HG02870 (cell line): ENCODE results near the gene SNAP25.

Experiments
- ATAC-seq: cut with Tn5 transposase; IDR thresholded peaks from one replicate; pipeline ENCODE4 v1.9.1; 2021; ENCODE audit warnings: mild to moderate bottlenecking, moderate library complexity; ENCODE audit not compliant: unreplicated experiment

Gene SNAP25

DNA sequence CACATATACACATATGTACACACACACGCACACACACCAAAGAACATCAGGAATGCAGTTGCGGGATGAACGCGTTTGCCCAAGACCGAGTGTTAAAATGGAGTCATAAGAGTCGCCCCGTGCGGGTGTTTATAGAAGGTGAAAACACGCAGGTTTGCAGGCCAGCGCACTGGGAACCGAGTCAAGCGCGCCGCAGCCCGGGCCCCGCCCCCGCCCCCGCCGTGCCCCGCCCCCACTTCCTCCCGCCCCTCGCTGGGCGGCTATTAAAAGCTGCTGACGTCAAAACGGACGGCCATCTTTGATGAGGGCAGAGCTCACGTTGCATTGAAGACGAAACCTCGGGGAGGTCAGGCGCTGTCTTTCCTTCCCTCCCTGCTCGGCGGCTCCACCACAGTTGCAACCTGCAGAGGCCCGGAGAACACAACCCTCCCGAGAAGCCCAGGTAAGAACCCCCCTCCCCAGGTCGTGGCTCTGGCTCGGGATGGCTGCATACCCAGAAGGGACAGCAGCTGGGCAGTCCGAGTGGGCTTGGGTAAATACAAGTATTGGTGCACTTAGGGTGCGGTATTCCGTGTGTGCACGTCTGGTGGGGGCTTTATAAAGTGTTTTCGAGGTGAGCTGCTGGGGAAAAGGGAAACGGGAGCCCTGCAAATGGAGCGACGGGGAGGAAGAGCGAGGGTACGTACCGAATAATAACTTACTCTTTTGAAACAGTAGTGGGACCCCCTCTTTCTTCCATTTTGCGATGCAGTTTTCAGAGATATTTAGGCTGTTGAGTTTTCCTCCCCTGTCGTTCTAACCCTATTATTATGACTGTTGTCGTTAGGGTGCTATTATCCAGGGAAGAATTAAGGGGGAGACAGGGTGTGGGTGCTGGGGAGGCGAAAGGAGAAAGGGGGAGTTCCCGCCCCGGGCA lies at the start of gene SNAP25:
Gene SNAP25 (plus strand): TSS at position 295 of the 916 bp plus-strand sequence. CDS start 56,662 bp downstream, outside the sequence.
- ATAC-seq, result no peak

- ATAC-seq, result no peak
These were observed 48.9 kb upstream of the SNAP25 start for GRCh38 chr20:10169752-10170151.

- ATAC-seq, result no peak
These were observed 48.4 kb upstream of the SNAP25 start for GRCh38 chr20:10170261-10170660.

DNA sequence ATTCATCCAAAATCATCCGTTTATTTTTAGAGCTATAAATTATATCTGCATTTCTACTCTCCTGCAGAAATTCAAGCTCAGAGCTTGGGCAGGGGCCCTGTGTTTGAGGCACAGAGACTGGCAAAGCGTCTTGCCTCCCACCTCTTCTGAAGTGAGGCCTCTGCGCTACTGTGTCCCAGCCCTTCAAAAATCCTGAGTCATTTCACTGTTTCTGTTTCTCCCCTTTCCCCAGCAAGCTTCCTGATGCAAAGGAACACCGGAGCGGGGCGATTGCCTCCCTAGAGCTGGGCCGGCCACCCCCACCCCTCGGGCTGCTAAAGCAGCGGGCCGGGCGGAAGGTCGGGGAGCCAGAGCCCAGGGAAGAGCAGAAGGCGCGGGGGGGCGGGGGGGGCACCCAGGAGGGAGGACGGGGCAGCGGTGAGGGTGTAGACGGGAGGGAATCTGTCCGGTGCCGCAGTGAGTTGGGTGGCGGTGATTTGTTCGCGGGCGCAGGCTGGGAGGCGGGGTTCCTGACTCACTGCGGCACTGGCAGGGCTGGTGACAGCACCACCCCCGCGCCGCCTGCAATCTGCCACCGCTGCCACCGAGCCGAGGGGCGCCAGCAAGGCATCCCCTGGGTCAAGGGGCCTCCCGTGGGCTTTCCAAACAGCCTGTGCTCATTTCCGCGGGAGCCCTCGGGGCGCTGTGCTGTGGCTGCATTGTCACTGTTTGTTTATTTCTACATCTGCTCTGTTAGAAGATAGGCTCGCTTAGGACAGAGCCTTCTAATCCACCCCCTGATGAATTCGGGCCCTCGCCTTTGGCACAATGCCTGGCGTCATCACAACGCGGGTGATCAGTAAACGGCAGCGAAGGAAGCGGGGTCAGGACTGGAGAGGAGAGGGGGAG lies 46.5 kb upstream of the SNAP25 start:
- ATAC-seq, result no peak

DNA sequence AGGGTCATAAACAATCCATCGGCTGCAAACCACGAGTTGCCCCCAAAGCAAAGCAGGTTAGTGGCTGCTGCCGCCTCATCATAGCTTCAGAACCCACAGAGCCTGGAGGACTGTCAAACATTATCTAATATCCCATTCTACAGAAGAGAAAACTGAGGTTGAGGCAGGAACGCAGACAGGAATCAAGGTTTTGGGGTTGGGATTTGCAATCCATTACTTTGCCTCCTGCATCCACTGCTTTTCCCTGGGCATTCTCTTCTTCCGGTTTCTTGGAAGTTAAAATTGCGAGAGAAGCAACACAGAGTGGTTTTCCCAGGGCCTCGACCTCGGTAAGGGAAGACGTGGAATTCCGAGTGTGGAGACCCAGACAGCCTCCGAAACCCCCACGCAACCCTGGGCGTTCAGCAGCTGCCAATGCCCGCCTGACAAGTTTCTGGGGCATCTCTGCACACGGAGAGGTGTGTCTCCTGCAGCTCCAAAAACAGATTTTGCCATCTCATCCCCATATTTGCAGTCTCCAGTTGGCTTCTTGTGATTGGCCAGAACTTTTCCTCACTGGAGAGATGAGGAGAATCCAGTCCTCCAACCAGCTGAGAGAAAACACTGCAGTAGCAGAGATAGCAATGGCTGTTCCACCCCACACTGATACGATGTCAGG lies 45.5 kb upstream of the SNAP25 start:
- no peak for ATAC-seq

GRCh38 chr20:10174400-10174799 lies 44.2 kb upstream of the SNAP25 start:
- ATAC-seq, result no peak

DNA sequence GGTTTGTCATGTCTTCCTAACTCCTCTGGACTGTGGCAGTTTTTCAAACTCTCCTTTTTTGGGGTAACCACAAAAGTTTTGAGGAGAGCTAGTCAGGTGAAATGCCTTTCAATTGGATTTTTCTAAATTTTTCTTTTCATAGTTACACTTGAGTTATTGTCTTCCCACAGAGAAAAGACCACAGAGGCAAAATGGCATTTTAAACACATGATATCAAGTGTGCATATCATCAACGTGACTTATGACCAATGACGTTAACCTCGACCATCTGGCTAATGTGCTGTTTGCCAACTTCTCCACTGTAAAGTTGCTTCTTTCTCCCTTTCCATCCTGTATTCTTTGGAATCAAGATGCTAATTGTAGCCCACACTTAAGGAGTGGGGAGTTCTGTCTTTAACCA lies 41.3 kb upstream of the SNAP25 start:
- ATAC-seq, result no peak

- ATAC-seq, result no peak
These were observed 40.5 kb upstream of the SNAP25 start for GRCh38 chr20:10178091-10178490.

- ATAC-seq, result no peak
These were observed 39.8 kb upstream of the SNAP25 start for GRCh38 chr20:10178727-10179313.

- no peak for ATAC-seq
These were observed 38.9 kb upstream of the SNAP25 start for GRCh38 chr20:10179574-10180298.

GRCh38 chr20:10180651-10181235 lies 37.9 kb upstream of the SNAP25 start:
- ATAC-seq, result no peak

- no peak for ATAC-seq
These were observed 32.7 kb upstream of the SNAP25 start for GRCh38 chr20:10185741-10186558.

DNA sequence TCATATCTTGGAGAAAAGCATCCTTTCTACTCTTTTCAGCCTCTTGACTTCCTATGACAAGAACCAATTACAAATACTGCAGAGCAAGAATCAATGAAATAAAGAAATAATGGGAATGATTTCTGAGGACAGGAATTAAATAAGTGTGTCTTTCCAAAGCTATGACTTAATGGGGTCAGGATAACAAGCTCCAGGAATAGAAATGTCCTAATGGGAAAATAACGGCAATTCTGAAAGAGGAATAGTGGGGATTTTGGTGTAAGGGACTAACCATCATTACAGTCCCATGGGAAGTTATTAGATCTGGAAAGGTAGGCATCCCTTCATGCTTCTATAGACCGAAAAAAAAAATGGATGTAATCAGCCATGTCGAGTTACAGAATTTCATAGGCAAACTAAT lies 28.2 kb upstream of the SNAP25 start:
- no peak for ATAC-seq

- no peak for ATAC-seq
These were observed 26.5 kb upstream of the SNAP25 start for GRCh38 chr20:10192171-10192570.

DNA sequence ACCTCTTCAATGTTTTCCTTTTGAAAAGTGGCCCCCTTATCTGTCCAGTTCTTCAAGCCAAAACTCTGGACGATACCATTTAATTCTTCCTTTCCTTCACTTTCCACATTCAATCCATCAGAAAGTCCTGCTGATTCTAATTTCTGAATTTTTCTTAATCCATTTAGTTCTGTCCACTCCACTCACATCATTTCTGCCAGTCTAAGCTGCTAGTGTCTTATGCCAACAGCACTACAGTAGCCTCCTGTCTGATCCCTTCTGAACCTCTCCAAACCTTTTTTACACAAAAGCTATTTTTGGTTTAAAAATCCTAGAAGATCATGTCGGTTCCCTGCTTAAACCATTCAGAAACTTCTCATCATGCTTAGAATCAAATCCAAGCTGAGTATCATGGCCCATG lies 24.5 kb upstream of the SNAP25 start:
- ATAC-seq, result no peak

GRCh38 chr20:10200330-10200729 lies 18.3 kb upstream of the SNAP25 start:
- ATAC-seq, result no peak

DNA sequence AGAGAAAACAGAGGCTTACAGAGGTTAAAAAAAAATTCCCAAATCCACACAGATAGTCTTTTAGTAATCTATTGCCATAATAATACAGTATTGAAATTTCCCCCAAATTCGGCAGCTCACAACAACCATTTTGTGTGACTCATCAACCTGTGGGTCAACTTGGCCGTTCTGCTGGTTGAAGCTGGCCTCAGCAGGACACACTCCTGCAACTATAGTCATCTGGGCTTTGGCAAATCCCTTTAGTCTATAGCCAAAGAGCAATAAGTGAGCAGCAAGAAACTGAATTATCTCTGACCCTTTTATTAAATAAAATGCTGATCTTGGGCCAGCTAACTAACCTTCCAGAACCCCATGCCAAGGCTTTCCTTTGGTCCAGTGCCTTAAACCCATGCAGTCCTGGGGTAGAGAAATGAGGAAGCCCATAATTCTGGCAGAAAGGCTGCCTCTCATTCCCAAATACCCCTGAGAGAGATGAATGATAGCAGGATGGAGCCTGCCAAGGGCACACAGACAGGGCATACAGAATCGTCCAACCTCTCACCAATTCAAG lies 17.2 kb upstream of the SNAP25 start:
- ATAC-seq, result no peak

DNA sequence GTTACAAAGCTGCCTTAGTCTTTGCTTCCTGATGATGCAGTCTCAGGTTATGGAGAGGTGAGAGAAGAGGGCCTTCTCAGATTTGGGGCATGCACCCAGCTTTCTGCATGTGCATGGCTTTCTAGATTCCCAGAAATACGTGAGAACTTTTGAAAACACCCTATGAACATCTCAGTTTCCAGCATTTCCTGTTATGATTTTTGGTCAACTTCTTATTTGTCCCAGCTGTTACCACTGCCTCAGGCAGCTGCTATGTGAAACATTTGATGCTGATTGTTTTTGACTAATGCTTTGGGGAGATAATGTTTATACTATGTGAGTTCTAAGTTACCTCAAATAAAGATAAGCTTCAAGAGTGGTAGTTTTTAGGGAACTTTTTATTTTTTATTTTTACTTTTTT lies 9.5 kb upstream of the SNAP25 start:
- no peak for ATAC-seq

DNA sequence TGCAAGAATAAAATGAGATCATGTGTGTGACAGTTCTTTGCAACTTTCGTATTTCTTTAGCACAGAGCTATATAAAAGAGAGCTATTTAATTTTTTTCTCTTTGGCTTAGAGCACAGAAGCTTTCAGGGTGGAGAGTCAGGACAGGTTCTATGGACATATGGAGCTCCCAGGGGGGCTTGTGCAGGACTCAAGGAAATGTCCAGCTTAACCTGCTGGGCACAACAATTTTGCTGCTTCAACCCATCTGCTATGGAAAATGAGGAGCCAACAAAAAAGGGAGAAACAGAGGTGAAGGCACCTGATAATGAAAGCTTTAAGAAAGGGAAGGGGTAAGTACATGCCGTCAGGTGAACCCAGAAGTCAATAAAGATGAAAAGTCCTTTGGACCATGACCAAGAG lies 5.1 kb upstream of the SNAP25 start:
- no peak for ATAC-seq
